Fibroblast of lung (primary cell): ENCODE data around the gene VGF.

Experiments used
- CTCF ChIP-seq, 2 donors: IDR thresholded peaks in 1 of 2; conservative IDR thresholded peaks in 1 of 2; 1 replicate in 1 of 2; 2 replicates in 1 of 2; pipeline ENCODE4 v1.5.1; 2011 to 2012; ENCODE audit warnings: low read length in 2 of 2, control low read depth in 1 of 2, inconsistent platforms in 1 of 2, low read depth in 1 of 2, mild to moderate bottlenecking in 1 of 2
- EZH2 ChIP-seq: IDR thresholded peaks from 2 replicates; pipeline ENCODE4 v1.5.1; 2012; ENCODE audit warnings: low read length, control low read depth, mild to moderate bottlenecking; ENCODE audit errors: missing control alignments

GRCh38 chr7:101119876-101120275 is 45.5 kb downstream of the VGF start:
- TF ChIP-seq CTCF (conservative IDR thresholded peaks at IDR 0.05 in 1 of 2, IDR thresholded peaks at IDR 0.05 in 1 of 2; ENCODE audit: low read depth in 1 of 2, low read length in 2 of 2) (no peak), EZH2 (no peak)
